PC-9 (cell line): ENCODE measurements around the gene EDC3. TPM values are rescaled to one million over a fixed set of nuclear protein-coding genes. Genes with fewer than 3 reads are reported as not detected.
"Not testable (repeated sequence)": the region's sequence is repeated elsewhere in the genome, so short reads cannot be mapped to it uniquely, and the experiment has no call there.

Experiments
- BruUV-seq: library from RNA; stranded (reverse); fragments of 400-500 nt; replicated peaks from 2 replicates; lab custom pipeline; 2021; lab: Mats Ljungman, UMichigan
- CTCF ChIA-PET: fragments of 300-600 bp; sonication (Branson Sonifier 250); formaldehyde crosslinking; loops from one replicate; lab custom pipeline; 2022; ENCODE audit warnings: antibody characterized with exemption; lab: Charles Lee
- POLR2A ChIA-PET: fragments of 300-600 bp; sonication (Branson Sonifier 250); formaldehyde crosslinking; loops from one replicate; lab custom pipeline; 2022; ENCODE audit warnings: antibody characterized with exemption; ENCODE audit not compliant: unreplicated experiment; lab: Charles Lee
- DNase-seq, 2 experiments: peaks; one replicate each; pipeline versions ENCODE4 v3.0.0 to v3.0.0-alpha.2; 2015 to 2022; ENCODE audit warnings: mixed read lengths in 1 of 2
- H2AFZ ChIP-seq: fragments of 200-600 bp; sonication (generic); 2 replicates; pipeline ENCODE4 v1.8.1; 2017; ENCODE audit warnings: antibody characterized with exemption
- H3F3A ChIP-seq: fragments of 200-600 bp; sonication (generic); 2 replicates; pipeline ENCODE4 v1.8.1; 2017; ENCODE audit warnings: antibody characterized with exemption, mild to moderate bottlenecking, low read depth; ENCODE audit not compliant: insufficient read depth
- H3K27ac ChIP-seq: fragments of 200-600 bp; sonication (generic); 2 replicates; pipeline ENCODE4 v1.6.1; 2016; ENCODE audit warnings: mixed run types
- H3K27me3 ChIP-seq: fragments of 200-600 bp; sonication (generic); 2 replicates; pipeline ENCODE4 v1.6.1; 2016; ENCODE audit warnings: low read depth, mixed run types; ENCODE audit not compliant: insufficient read depth
- H3K36me3 ChIP-seq: fragments of 200-600 bp; sonication (generic); 2 replicates; pipeline ENCODE4 v1.6.1; 2016; ENCODE audit warnings: low read depth, mixed run types
- H3K4me1 ChIP-seq: fragments of 200-600 bp; sonication (generic); replicated peaks from 2 replicates; pipeline ENCODE4 v1.6.1; 2016; ENCODE audit warnings: mixed run types; ENCODE audit not compliant: insufficient read depth
- H3K4me2 ChIP-seq: fragments of 200-600 bp; sonication (generic); 2 replicates; pipeline ENCODE4 v1.6.1; 2017; ENCODE audit warnings: mixed run types
- H3K4me3 ChIP-seq: fragments of 200-600 bp; sonication (generic); 2 replicates; pipeline ENCODE4 v1.6.1; 2016; ENCODE audit warnings: mixed run types
- H3K79me2 ChIP-seq: fragments of 200-600 bp; sonication (generic); 2 replicates; pipeline ENCODE4 v1.6.1; 2017; ENCODE audit warnings: low read depth, mixed run types
- H3K9me2 ChIP-seq: fragments of 200-600 bp; sonication (generic); 2 replicates; pipeline ENCODE4 v1.8.1; 2017; ENCODE audit warnings: mild to moderate bottlenecking; ENCODE audit not compliant: insufficient read depth
- H3K9me3 ChIP-seq: fragments of 200-600 bp; sonication (generic); 2 replicates; pipeline ENCODE4 v1.8.1; 2016; ENCODE audit warnings: low read depth; ENCODE audit not compliant: insufficient read depth
- H4K20me1 ChIP-seq: fragments of 200-600 bp; sonication (generic); 2 replicates; pipeline ENCODE4 v1.8.1; 2017; ENCODE audit not compliant: insufficient read depth
- EZH2 ChIP-seq: fragments of 200-600 bp; sonication (generic); IDR thresholded peaks from 2 replicates; pipeline ENCODE4 v1.8.0; 2017; ENCODE audit warnings: antibody characterized with exemption, low read depth
- intact Hi-C: fragments of 100-400 bp; cut with micrococcal nuclease; formaldehyde crosslinking; loops from one replicate; pipeline ENCODE4 v1.10.0; 2022; ENCODE audit not compliant: unreplicated experiment
- total RNA-seq: library from RNA; stranded (reverse); gene quantifications from 2 replicates; pipeline ENCODE4 v1.2.3, GENCODE V29; 2021
- TF ChIP-seq, protein P1 (sequence below): fragments of 200-600 bp; sonication (generic); conservative IDR thresholded peaks from 2 replicates; pipeline ENCODE4 v1.6.1; 2017; ENCODE audit warnings: mixed run types, antibody characterized with exemption, mild to moderate bottlenecking, moderate library complexity

Gene EDC3
- total RNA-seq, 1 experiment from 2014 or later, result 46.3 TPM

DNA sequence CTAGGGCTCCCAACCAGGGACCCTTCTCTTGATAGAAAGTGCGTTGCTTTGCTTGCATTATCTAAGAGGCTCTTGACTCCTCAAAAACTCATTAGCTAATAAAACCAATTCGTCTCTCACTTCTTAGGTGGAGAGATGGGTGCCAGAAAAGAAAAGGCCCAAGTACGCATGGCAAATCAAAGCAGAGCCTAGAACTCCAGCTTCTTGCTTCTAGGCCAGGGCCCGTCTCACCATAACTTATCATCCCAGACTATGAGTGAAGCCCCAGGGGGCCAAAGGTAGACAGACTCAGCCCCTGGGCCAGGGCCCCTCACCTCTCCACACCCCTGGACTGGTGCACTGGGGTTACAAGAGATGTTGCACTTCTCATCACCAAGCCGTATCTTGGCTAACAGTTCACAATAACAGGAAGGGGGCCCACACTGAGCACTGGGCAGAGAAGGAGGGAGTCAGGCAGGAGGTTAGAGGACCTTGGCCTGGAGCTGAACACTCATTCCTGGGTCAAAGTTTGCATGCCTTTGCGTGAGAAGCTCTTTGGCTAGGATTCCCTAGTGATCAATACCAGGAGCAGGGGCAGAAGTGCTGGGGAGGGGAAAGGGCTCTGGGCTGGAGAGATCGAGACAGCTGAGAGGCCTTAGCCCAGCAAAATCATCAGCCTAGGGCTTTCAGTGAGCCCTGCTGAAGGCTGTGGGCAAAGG lies 34.9 kb upstream of the EDC3 start:
- H3K9me2 ChIP-seq, result no peaks in the 10 kb centered on the region
- CTCF ChIA-PET, result interaction anchor here (0.6 kb wide), 1 partner anchor 122 kb away, joined by 3 read pairs; no protein-coding TSS in a partner anchor
- H4K20me1 ChIP-seq, result no peaks in the 10 kb centered on the region
- intact Hi-C loops, result no loop called here
- TF ChIP-seq, protein P1, sequence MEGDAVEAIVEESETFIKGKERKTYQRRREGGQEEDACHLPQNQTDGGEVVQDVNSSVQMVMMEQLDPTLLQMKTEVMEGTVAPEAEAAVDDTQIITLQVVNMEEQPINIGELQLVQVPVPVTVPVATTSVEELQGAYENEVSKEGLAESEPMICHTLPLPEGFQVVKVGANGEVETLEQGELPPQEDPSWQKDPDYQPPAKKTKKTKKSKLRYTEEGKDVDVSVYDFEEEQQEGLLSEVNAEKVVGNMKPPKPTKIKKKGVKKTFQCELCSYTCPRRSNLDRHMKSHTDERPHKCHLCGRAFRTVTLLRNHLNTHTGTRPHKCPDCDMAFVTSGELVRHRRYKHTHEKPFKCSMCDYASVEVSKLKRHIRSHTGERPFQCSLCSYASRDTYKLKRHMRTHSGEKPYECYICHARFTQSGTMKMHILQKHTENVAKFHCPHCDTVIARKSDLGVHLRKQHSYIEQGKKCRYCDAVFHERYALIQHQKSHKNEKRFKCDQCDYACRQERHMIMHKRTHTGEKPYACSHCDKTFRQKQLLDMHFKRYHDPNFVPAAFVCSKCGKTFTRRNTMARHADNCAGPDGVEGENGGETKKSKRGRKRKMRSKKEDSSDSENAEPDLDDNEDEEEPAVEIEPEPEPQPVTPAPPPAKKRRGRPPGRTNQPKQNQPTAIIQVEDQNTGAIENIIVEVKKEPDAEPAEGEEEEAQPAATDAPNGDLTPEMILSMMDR, result no peak
- no peak for TF ChIP-seq EZH2
- H3K36me3 ChIP-seq, result no peaks in the 10 kb centered on the region
- H3K79me2 ChIP-seq, result no peaks in the 10 kb centered on the region
- no peaks in the 10 kb centered on the region for H3K4me1 ChIP-seq
- H3K27me3 ChIP-seq, result peaks cover 13% of the 10 kb centered on the region
- H3K27ac ChIP-seq, result no peak overlapping the region
- no TSS peak for BruUV-seq
- POLR2A ChIA-PET, result no interaction called here
- H3F3A ChIP-seq, result no peaks in the 10 kb centered on the region; the same call in 1 of the 2 replicates
- no peak overlapping the region for H3K4me2 ChIP-seq
- no peak for DNase-seq
- H3K4me3 ChIP-seq, result no peak overlapping the region
- no peak overlapping the region for H2AFZ ChIP-seq
- H3K9me3 ChIP-seq, result no peaks in the 10 kb centered on the region

DNA sequence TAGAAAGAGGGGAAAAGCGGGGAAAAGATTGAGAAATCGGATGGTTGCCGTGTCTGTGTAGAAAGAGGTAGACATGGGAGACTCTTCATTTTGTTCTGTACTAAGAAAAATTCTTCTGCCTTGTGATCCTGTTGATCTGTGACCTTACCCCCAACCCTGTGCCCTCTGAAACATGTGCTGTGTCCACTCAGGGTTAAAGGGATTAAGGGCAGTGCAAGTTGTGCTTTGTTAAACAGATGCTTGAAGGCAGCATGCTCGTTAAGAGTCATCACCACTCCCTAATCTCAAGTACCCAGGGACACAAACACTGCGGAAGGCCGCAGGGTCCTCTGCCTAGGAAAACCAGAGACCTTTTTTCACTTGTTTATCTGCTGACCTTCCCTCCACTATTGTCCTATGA lies 33.5 kb upstream of the EDC3 start:
- intact Hi-C loops, H3K4me1 ChIP-seq, H3K4me3 ChIP-seq, H3K27ac ChIP-seq, H3K4me2 ChIP-seq, H4K20me1 ChIP-seq, H3K79me2 ChIP-seq, DNase-seq, CTCF ChIA-PET, H3F3A ChIP-seq, H3K27me3 ChIP-seq, H3K9me3 ChIP-seq, H2AFZ ChIP-seq, H3K36me3 ChIP-seq, BruUV-seq, H3K9me2 ChIP-seq: not testable (repeated sequence)
- POLR2A ChIA-PET, result interaction anchor here (0.6 kb wide), 1 partner anchor 227 kb away, joined by 4 read pairs; the partner anchor contains the start of gene RPP25

DNA sequence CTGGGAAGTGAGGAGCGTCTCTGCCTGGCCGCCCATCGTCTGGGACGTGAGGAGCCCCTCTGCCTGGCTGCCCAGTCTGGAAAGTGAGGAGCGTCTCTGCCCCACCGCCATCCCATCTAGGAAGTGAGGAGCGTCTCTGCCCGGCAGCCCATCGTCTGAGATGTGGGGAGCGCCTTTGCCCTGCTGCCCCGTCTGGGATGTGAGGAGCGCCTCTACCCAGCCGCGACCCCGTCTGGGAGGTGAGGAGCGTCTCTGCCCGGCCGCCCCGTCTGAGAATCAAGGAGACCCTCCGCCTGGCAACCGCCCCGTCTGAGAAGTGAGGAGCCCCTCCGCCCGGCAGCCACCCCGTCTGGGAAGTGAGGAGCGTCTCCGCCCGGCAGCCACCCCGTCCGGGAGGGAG lies 32.9 kb upstream of the EDC3 start:
- DNase-seq, H3K4me1 ChIP-seq, CTCF ChIA-PET, H3K4me3 ChIP-seq, H3K4me2 ChIP-seq, H3K9me3 ChIP-seq, H3K79me2 ChIP-seq, H3K27me3 ChIP-seq, H3K27ac ChIP-seq, H4K20me1 ChIP-seq, H2AFZ ChIP-seq, H3K36me3 ChIP-seq, BruUV-seq, H3K9me2 ChIP-seq, H3F3A ChIP-seq, intact Hi-C loops, POLR2A ChIA-PET: not testable (repeated sequence)

DNA sequence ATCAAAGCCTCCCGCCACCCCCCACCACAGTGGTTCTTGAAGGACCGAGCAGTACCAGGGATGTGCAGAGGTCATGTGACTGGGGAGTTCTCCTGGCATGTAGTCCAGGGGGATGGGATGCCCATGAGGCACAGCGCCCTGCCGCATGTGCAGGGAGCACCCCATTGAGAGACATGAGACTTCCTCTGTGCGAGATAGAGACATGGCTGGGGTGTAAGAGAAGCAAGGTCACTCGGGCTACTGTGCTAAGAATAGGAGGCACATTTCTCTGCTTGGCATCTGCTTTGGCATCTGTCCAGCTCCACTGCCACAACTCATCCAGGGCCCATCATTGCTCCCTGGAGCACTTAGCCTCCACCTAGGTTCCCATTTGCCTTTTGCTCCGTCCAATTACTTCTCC lies 31.9 kb upstream of the EDC3 start:
- Histone ChIP-seq H3F3A (peaks cover 4% of the 10 kb centered on the region; the same call in 1 of the 2 replicates), H3K9me2 (no peaks in the 10 kb centered on the region), H3K79me2 (no peaks in the 10 kb centered on the region), H3K4me1 (no peaks in the 10 kb centered on the region), H3K27me3 (no peaks in the 10 kb centered on the region), H3K4me2 (no peak overlapping the region), H2AFZ (no peak overlapping the region), H3K9me3 (no peaks in the 10 kb centered on the region), H3K27ac (no peak overlapping the region), H4K20me1 (no peaks in the 10 kb centered on the region), H3K36me3 (no peaks in the 10 kb centered on the region), H3K4me3 (no peak overlapping the region)
- ChIA-PET POLR2A (no interaction called here), CTCF (no interaction called here)
- DNase-seq, result no peak
- TF ChIP-seq, protein P1, result no peak
- no peak for TF ChIP-seq EZH2
- no TSS peak for BruUV-seq
- intact Hi-C loops, result no loop called here
